Omental fat pad (tissue), 4 donors: ENCODE data around the gene DAGLB. TPM values are rescaled to one million over a fixed set of nuclear protein-coding genes. Genes with fewer than 3 reads are reported as not detected.
"Not testable (repeated sequence)": the region's sequence is repeated elsewhere in the genome, so short reads cannot be mapped to it uniquely, and the experiment has no call there.

Experiments used
- ATAC-seq: fragments of 150-250 bp; one replicate; pipeline ENCODE4 v1.9.1; 2016; ENCODE audit warnings: mild to moderate bottlenecking, moderate library complexity; ENCODE audit not compliant: low FRiP score
- DNase-seq: peaks from one replicate; pipeline ENCODE4 v3.0.0-alpha.2; 2019; ENCODE audit warnings: low spot score
- CTCF ChIP-seq, 3 donors: fragments of 450-650 bp; IDR thresholded peaks; one replicate each; pipeline ENCODE4 v1.5.1; 2016 to 2017; ENCODE audit warnings: antibody characterized with exemption in 3 of 3, mild to moderate bottlenecking in 3 of 3, moderate library complexity in 2 of 3
- total RNA-seq, 4 donors: library from RNA; depleted of rRNA; stranded (reverse); fragments of >200 nt; gene quantifications; one replicate each; pipeline ENCODE4 v1.1.0, GENCODE V29; 2016

DAGLB gene
- total RNA-seq, 4 donors from 2014 or later = 10.7 to 25.9 (median 16.3) TPM

GRCh38 chr7:6389728-6390127 is 58.0 kb downstream of the DAGLB start:
- TF ChIP-seq CTCF (IDR thresholded peaks at IDR 0.05) = no peak
- ATAC-seq = no peak
- DNase-seq = no peak

GRCh38 chr7:6387734-6388294 is 59.9 kb downstream of the DAGLB start:
- DNase-seq = no peak
- ATAC-seq = no peak
- no peak for TF ChIP-seq CTCF (IDR thresholded peaks at IDR 0.05)

GRCh38 chr7:6386779-6387178 is 61.0 kb downstream of the DAGLB start:
- no peak for ATAC-seq
- no peak for TF ChIP-seq CTCF (IDR thresholded peaks at IDR 0.05)
- no peak for DNase-seq

GRCh38 chr7:6385909-6386560 is 61.7 kb downstream of the DAGLB start:
- TF ChIP-seq CTCF (IDR thresholded peaks at IDR 0.05) = no peak
- DNase-seq = no peak
- ATAC-seq = peak; percentile 5

GRCh38 chr7:6385110-6385781 is 62.5 kb downstream of the DAGLB start:
- no peak for DNase-seq
- peak; percentile 89 for ATAC-seq
- no peak for TF ChIP-seq CTCF (IDR thresholded peaks at IDR 0.05)

GRCh38 chr7:6384327-6384726 is 63.4 kb downstream of the DAGLB start:
- DNase-seq (no peak), ATAC-seq (no peak)
- no peak for TF ChIP-seq CTCF (IDR thresholded peaks at IDR 0.05)

- TF ChIP-seq CTCF (IDR thresholded peaks at IDR 0.05) = no peak
- DNase-seq (no peak), ATAC-seq (no peak)
Observed at GRCh38 chr7:6382817-6383216, 64.9 kb downstream of the DAGLB start.

GRCh38 chr7:6381846-6382245 is 65.9 kb downstream of the DAGLB start:
- not testable (repeated sequence) for DNase-seq, ATAC-seq
